Hematopoietic multipotent progenitor cell (in vitro differentiated cells): ENCODE results near the gene MRPS5. TPM values are rescaled to one million over a fixed set of nuclear protein-coding genes. Genes with fewer than 3 reads are reported as not detected.

Experiments used
- total RNA-seq: library from RNA; depleted of rRNA; stranded (reverse); fragments of >200 nt; gene quantifications from one replicate; pipeline ENCODE4 v1.2.3, GENCODE V29; 2012

The MRPS5 gene
- total RNA-seq, 1 donor: 27.7 TPM

Other genes with a start within 250 kb of the MRPS5 start
- 0.54 TPM for gene MAL, start 96.1 kb downstream of the MRPS5 start, total RNA-seq
- 15.6 TPM for gene ZNF514, start 38.0 kb upstream of the MRPS5 start, total RNA-seq
- gene ZNF2, start 44.0 kb upstream of the MRPS5 start, total RNA-seq: 5.7 TPM
- gene ZNF892, start 85.7 kb upstream of the MRPS5 start, total RNA-seq: 4.8 TPM
- 0.54 TPM for gene PROM2, start 152.6 kb upstream of the MRPS5 start, total RNA-seq
- 7.5 TPM for gene KCNIP3, start 175.5 kb upstream of the MRPS5 start, total RNA-seq